Endothelial cell of umbilical vein (primary cell): ENCODE results near the gene NDUFS3.
A peak's percentile ranks its signal among the peaks of the same experiment; 100 is the strongest.

Experiments used
- EZH2 ChIP-seq: IDR thresholded peaks from 2 replicates; pipeline ENCODE4 v1.6.1; 2012; ENCODE audit warnings: borderline replicate concordance, low read depth, mild to moderate bottlenecking, moderate library complexity, low read length, inconsistent platforms; ENCODE audit not compliant: severe bottlenecking
- POLR2A ChIP-seq: IDR thresholded peaks from 2 replicates; pipeline ENCODE4 v1.6.1; 2012; ENCODE audit warnings: low read depth, mild to moderate bottlenecking, control low read depth, low read length
- TF ChIP-seq, protein P1 (sequence below), 2 donors: IDR thresholded peaks; 1 replicate in 1 of 2; 2 replicates in 1 of 2; pipeline ENCODE4 v1.5.1; 2011; ENCODE audit warnings: low read length in 2 of 2, mild to moderate bottlenecking in 2 of 2, moderate library complexity in 2 of 2, control low read depth in 1 of 2, inconsistent platforms in 1 of 2, low read depth in 1 of 2; ENCODE audit not compliant: insufficient read depth in 1 of 2; ENCODE audit errors: extremely low read depth in 1 of 2
- TF ChIP-seq, protein P2 (sequence below): IDR thresholded peaks from 2 replicates; pipeline ENCODE4 v1.6.1; 2011; ENCODE audit not compliant: insufficient read depth, insufficient read length

DNA sequence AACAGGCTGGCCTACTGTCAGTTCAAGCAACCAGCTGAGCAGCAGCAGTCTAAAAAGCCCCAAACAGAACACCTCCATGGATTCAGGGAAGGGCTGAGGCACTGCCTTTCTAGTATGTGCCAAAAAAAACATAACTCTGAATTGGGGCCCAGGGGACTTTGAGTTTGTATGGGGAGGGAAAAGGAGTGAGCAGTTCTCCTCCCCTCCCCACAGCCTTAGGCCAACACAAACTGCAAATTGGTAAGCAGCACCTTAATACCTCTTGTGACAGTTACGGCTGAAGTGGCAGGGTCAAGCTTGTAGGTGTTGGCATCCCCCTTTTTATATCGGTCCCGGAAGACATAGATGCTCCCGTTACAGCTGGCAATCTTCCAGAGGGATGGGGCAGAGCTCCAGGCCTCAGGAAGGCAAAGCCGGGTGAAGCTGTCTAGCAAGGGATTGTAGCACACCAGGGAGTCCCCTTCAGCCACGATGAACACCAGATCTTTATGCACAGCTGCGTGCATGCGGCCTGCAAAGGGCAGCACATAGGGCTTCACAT lies 6.1 kb upstream of the NDUFS3 start:
- TF ChIP-seq, protein P1, sequence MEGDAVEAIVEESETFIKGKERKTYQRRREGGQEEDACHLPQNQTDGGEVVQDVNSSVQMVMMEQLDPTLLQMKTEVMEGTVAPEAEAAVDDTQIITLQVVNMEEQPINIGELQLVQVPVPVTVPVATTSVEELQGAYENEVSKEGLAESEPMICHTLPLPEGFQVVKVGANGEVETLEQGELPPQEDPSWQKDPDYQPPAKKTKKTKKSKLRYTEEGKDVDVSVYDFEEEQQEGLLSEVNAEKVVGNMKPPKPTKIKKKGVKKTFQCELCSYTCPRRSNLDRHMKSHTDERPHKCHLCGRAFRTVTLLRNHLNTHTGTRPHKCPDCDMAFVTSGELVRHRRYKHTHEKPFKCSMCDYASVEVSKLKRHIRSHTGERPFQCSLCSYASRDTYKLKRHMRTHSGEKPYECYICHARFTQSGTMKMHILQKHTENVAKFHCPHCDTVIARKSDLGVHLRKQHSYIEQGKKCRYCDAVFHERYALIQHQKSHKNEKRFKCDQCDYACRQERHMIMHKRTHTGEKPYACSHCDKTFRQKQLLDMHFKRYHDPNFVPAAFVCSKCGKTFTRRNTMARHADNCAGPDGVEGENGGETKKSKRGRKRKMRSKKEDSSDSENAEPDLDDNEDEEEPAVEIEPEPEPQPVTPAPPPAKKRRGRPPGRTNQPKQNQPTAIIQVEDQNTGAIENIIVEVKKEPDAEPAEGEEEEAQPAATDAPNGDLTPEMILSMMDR (IDR thresholded peaks at IDR 0.05; ENCODE audit: extremely low read depth in 1 of 2, insufficient read depth in 1 of 2, low read depth in 1 of 2, low read length in 2 of 2): no peak
- TF ChIP-seq EZH2: no peak
- TF ChIP-seq, protein P2, sequence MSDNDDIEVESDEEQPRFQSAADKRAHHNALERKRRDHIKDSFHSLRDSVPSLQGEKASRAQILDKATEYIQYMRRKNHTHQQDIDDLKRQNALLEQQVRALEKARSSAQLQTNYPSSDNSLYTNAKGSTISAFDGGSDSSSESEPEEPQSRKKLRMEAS: no peak
- peak; percentile 16 for TF ChIP-seq POLR2A
